C4-2B (cell line): Measurements from ENCODE around the gene GMEB2.

Source experiments
- ZFX ChIP-seq: fragments of 450-650 bp; IDR thresholded peaks from 2 replicates; pipeline ENCODE4 v1.6.1; 2017
- TF ChIP-seq, protein P1 (sequence below): fragments of 450-650 bp; conservative IDR thresholded peaks from 2 replicates; pipeline ENCODE4 v1.5.1; 2017; ENCODE audit warnings: mild to moderate bottlenecking

DNA sequence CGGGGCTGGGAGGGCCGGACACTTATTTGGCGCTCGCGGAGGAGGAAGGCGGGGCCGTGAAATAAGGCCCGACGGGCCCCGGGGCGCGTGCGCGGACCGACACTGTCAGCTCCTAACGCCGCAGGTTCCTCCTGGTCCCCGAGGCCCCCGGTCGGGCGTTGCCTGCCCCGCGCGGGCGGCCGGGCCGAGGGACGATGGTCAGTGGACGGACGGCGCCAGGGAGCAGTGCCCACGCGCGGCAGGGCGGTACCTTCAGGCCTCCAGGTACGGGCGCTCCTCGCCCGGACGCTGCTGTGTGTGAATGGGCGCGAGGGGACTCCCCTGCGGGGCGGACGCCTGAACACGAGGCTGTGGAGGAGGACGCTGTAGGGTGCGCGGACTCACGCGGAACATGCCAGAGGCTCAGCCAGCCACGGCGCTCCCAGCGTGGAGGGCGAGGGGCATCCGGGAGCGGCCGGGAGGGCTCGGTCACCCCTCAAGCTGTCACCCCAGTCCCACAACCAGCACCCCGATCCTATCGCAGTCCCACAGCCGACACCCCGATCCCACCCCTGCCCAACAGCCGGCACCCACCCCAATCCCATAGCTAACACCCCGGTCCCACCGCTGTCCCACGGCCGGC lies 339 bp upstream of the GMEB2 start:
- TF ChIP-seq, protein P1, sequence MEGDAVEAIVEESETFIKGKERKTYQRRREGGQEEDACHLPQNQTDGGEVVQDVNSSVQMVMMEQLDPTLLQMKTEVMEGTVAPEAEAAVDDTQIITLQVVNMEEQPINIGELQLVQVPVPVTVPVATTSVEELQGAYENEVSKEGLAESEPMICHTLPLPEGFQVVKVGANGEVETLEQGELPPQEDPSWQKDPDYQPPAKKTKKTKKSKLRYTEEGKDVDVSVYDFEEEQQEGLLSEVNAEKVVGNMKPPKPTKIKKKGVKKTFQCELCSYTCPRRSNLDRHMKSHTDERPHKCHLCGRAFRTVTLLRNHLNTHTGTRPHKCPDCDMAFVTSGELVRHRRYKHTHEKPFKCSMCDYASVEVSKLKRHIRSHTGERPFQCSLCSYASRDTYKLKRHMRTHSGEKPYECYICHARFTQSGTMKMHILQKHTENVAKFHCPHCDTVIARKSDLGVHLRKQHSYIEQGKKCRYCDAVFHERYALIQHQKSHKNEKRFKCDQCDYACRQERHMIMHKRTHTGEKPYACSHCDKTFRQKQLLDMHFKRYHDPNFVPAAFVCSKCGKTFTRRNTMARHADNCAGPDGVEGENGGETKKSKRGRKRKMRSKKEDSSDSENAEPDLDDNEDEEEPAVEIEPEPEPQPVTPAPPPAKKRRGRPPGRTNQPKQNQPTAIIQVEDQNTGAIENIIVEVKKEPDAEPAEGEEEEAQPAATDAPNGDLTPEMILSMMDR, result no peak
- TF ChIP-seq ZFX, result peak; percentile 46; the same call in 1 of the 2 replicates
